Stimulated activated memory B cell treated with anti-CD40 and anti-IgM and Interleukin-4, amounts not matched to agents 10 μg/mL and 1 μg/mL and 100 μg/mL, for 72 hours (primary cell): ENCODE data around the gene CLMN.
"Not testable (repeated sequence)": the region's sequence is repeated elsewhere in the genome, so short reads cannot be mapped to it uniquely, and the experiment has no call there.

Experiments
- ATAC-seq: fragments of 150-1000 bp; cut with Tn5 transposase; 2 replicates; pipeline ENCODE4 v1.10.0; 2021
- H3K27ac Mint-ChIP-seq: one replicate; pipeline ENCODE4 v1.8.0; 2022; ENCODE audit warnings: mild to moderate bottlenecking, mixed read lengths
- H3K27me3 Mint-ChIP-seq: one replicate; pipeline ENCODE4 v1.8.0; 2022; ENCODE audit warnings: mixed read lengths
- H3K36me3 Mint-ChIP-seq: one replicate; pipeline ENCODE4 v1.8.0; 2022; ENCODE audit warnings: mixed read lengths
- H3K4me1 Mint-ChIP-seq: one replicate; pipeline ENCODE4 v1.8.0; 2022; ENCODE audit warnings: mixed read lengths
- H3K4me3 Mint-ChIP-seq: one replicate; pipeline ENCODE4 v1.8.0; 2022; ENCODE audit warnings: mild to moderate bottlenecking, moderate library complexity, mixed read lengths
- H3K9me3 Mint-ChIP-seq: one replicate; pipeline ENCODE4 v1.8.0; 2022; ENCODE audit warnings: mixed read lengths

CLMN gene

GRCh38 chr14:95216008-95216407 lies 103.7 kb downstream of the CLMN start:
- Mint-ChIP-seq H3K27me3 (no peaks in the 10 kb centered on the region), H3K4me1 (peaks cover 11% of the 10 kb centered on the region), H3K9me3 (peaks cover 9% of the 10 kb centered on the region), H3K36me3 (peaks cover 51% of the 10 kb centered on the region), H3K27ac (no peak overlapping the region), H3K4me3 (no peak overlapping the region)
- no peak for ATAC-seq

- peaks cover 9% of the 10 kb centered on the region for H3K9me3 Mint-ChIP-seq
- H3K4me1 Mint-ChIP-seq: peaks cover 11% of the 10 kb centered on the region
- H3K4me3 Mint-ChIP-seq: no peak overlapping the region
- no peak overlapping the region for H3K27ac Mint-ChIP-seq
- H3K27me3 Mint-ChIP-seq: no peaks in the 10 kb centered on the region
- ATAC-seq: no peak
- peaks cover 43% of the 10 kb centered on the region for H3K36me3 Mint-ChIP-seq
These were observed 104.5 kb downstream of the CLMN start for GRCh38 chr14:95215094-95215725.

- Mint-ChIP-seq H3K36me3 (peaks cover 44% of the 10 kb centered on the region), H3K27me3 (no peaks in the 10 kb centered on the region), H3K4me3 (no peak overlapping the region), H3K27ac (no peak overlapping the region), H3K4me1 (peaks cover 11% of the 10 kb centered on the region), H3K9me3 (peaks cover 9% of the 10 kb centered on the region)
- ATAC-seq: no peak
These were observed 105.9 kb downstream of the CLMN start for GRCh38 chr14:95213774-95214173.

- Mint-ChIP-seq H3K4me1 (peaks cover 11% of the 10 kb centered on the region), H3K27me3 (no peaks in the 10 kb centered on the region), H3K36me3 (peaks cover 46% of the 10 kb centered on the region), H3K4me3 (no peak overlapping the region), H3K9me3 (peaks cover 9% of the 10 kb centered on the region), H3K27ac (no peak overlapping the region)
- ATAC-seq: no peak
These were observed 107.8 kb downstream of the CLMN start for GRCh38 chr14:95211721-95212504.

GRCh38 chr14:95210699-95211098 lies 109.0 kb downstream of the CLMN start:
- Mint-ChIP-seq H3K4me3 (no peak overlapping the region), H3K9me3 (peaks cover 3% of the 10 kb centered on the region), H3K27me3 (no peaks in the 10 kb centered on the region), H3K36me3 (peaks cover 41% of the 10 kb centered on the region), H3K27ac (no peak overlapping the region), H3K4me1 (peaks cover 4% of the 10 kb centered on the region)
- no peak for ATAC-seq

- Mint-ChIP-seq H3K36me3 (peaks cover 53% of the 10 kb centered on the region), H3K9me3 (no peaks in the 10 kb centered on the region), H3K4me3 (no peak overlapping the region), H3K4me1 (no peaks in the 10 kb centered on the region), H3K27ac (no peak overlapping the region), H3K27me3 (no peaks in the 10 kb centered on the region)
- ATAC-seq: no peak
These were observed 111.1 kb downstream of the CLMN start for GRCh38 chr14:95208598-95208997.

GRCh38 chr14:95207475-95208233 lies 112.1 kb downstream of the CLMN start:
- Mint-ChIP-seq H3K36me3 (peaks cover 56% of the 10 kb centered on the region), H3K9me3 (no peaks in the 10 kb centered on the region)

GRCh38 chr14:95206534-95206933 lies 113.2 kb downstream of the CLMN start:
- no peak overlapping the region for H3K27ac Mint-ChIP-seq
- no peaks in the 10 kb centered on the region for H3K9me3 Mint-ChIP-seq
- no peaks in the 10 kb centered on the region for H3K27me3 Mint-ChIP-seq
- H3K4me3 Mint-ChIP-seq: no peak overlapping the region
- no peak for ATAC-seq
- H3K4me1 Mint-ChIP-seq: no peaks in the 10 kb centered on the region
- peaks cover 56% of the 10 kb centered on the region for H3K36me3 Mint-ChIP-seq

More at GRCh38 chr14:95207475-95208233, 112.1 kb downstream of the CLMN start:
- H3K4me3 Mint-ChIP-seq: no peak overlapping the region
- no peaks in the 10 kb centered on the region for H3K4me1 Mint-ChIP-seq
- no peak overlapping the region for H3K27ac Mint-ChIP-seq
- H3K27me3 Mint-ChIP-seq: no peaks in the 10 kb centered on the region
- ATAC-seq: no peak

GRCh38 chr14:95204705-95205104 lies 115.0 kb downstream of the CLMN start:
- Mint-ChIP-seq H3K4me1 (no peaks in the 10 kb centered on the region), H3K9me3 (no peaks in the 10 kb centered on the region), H3K4me3 (no peak overlapping the region), H3K27ac (no peak overlapping the region), H3K36me3 (peaks cover 56% of the 10 kb centered on the region), H3K27me3 (no peaks in the 10 kb centered on the region)
- ATAC-seq: no peak

- ATAC-seq, H3K27me3 Mint-ChIP-seq, H3K4me1 Mint-ChIP-seq: not testable (repeated sequence)
These were observed 118.0 kb downstream of the CLMN start for GRCh38 chr14:95201745-95202144.

GRCh38 chr14:95200404-95200803 lies 119.3 kb downstream of the CLMN start:
- peaks cover 41% of the 10 kb centered on the region for H3K36me3 Mint-ChIP-seq
- no peak for ATAC-seq
- H3K4me1 Mint-ChIP-seq: peaks cover 9% of the 10 kb centered on the region
- H3K9me3 Mint-ChIP-seq: no peaks in the 10 kb centered on the region
- H3K27ac Mint-ChIP-seq: no peak overlapping the region
- no peak overlapping the region for H3K4me3 Mint-ChIP-seq
- H3K27me3 Mint-ChIP-seq: no peaks in the 10 kb centered on the region

More at GRCh38 chr14:95201745-95202144, 118.0 kb downstream of the CLMN start:
- H3K36me3 Mint-ChIP-seq: peaks cover 49% of the 10 kb centered on the region
- H3K4me3 Mint-ChIP-seq, H3K9me3 Mint-ChIP-seq, H3K27ac Mint-ChIP-seq: not testable (repeated sequence)

- H3K9me3 Mint-ChIP-seq: no peaks in the 10 kb centered on the region
- no peak overlapping the region for H3K4me3 Mint-ChIP-seq
- no peak for ATAC-seq
- H3K36me3 Mint-ChIP-seq: peaks cover 32% of the 10 kb centered on the region
- H3K4me1 Mint-ChIP-seq: peaks cover 9% of the 10 kb centered on the region
- no peak overlapping the region for H3K27ac Mint-ChIP-seq
- no peaks in the 10 kb centered on the region for H3K27me3 Mint-ChIP-seq
These were observed 120.3 kb downstream of the CLMN start for GRCh38 chr14:95199298-95199983.

- H3K27ac Mint-ChIP-seq: no peak overlapping the region
These were observed 121.4 kb downstream of the CLMN start for GRCh38 chr14:95198320-95198719.

GRCh38 chr14:95197551-95197950 lies 122.2 kb downstream of the CLMN start:
- Mint-ChIP-seq H3K9me3 (no peaks in the 10 kb centered on the region), H3K27ac (no peak overlapping the region), H3K4me3 (no peak overlapping the region), H3K27me3 (no peaks in the 10 kb centered on the region), H3K4me1 (peaks cover 9% of the 10 kb centered on the region), H3K36me3 (peaks cover 19% of the 10 kb centered on the region)
- no peak for ATAC-seq

More at GRCh38 chr14:95198320-95198719, 121.4 kb downstream of the CLMN start:
- H3K4me3 Mint-ChIP-seq: no peak overlapping the region
- peaks cover 24% of the 10 kb centered on the region for H3K36me3 Mint-ChIP-seq
- no peaks in the 10 kb centered on the region for H3K9me3 Mint-ChIP-seq
- H3K27me3 Mint-ChIP-seq: no peaks in the 10 kb centered on the region
- no peak for ATAC-seq
- peaks cover 9% of the 10 kb centered on the region for H3K4me1 Mint-ChIP-seq
